Measurements from ENCODE around the gene AKAP14.
"Not testable (repeated sequence)": the region's sequence is repeated elsewhere in the genome, so short reads cannot be mapped to it uniquely, and the experiment has no call there.

The AKAP14 gene

DNA sequence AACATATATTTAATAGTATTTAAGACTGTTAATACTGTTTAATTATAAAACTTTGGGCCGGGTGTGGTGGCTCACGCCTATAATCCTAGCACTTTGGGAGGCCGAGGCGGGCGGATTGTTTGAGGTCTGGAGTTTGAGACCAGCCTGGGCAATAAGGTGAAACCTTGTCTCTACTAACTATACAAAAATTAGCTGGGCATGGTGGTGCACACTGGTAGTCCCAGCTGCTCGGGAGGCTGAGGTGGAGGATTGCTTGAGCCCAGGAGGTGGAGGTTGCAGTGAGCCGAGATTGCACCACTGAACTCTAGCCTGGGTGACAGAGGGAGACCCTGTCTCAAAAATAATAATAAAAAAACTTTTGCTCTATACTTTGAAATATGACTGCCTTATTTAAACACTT, 26.7 kb downstream of the AKAP14 start:
- DNase-seq (ENCODE audit: low spot score), result not testable (repeated sequence)

DNA sequence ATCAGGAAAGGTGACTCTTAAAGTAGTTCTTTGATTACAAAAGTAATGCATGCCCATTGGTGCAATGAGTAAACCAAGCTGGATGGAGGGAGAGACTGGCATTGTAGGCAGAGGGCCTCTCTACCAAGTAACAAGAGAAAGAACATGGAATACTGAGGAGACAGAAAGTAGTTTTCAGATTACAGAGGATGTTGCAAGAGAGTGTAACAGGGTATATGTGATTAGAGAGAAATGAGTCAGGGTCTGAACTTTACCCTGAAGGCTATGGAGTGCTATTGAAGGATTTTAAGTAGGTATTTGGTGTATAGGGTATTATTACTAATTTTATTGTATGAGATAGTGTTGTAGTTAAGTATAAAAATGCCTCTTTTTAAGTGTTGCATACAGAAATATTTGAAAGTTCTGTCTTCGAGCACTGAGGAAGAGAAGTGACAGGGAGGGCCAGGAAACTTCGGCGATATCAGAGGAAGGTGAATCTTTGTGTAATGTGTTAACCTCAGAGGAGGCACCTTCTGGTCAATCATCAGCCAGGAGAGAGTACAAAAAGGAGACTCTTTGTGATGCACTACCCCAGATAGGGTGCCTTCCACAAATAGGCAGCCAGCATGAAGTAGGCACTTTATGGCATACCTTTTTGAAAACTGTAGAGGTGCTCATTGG, 39.7 kb downstream of the AKAP14 start:
- DNase-seq (ENCODE audit: low spot score), result no peak

DNA sequence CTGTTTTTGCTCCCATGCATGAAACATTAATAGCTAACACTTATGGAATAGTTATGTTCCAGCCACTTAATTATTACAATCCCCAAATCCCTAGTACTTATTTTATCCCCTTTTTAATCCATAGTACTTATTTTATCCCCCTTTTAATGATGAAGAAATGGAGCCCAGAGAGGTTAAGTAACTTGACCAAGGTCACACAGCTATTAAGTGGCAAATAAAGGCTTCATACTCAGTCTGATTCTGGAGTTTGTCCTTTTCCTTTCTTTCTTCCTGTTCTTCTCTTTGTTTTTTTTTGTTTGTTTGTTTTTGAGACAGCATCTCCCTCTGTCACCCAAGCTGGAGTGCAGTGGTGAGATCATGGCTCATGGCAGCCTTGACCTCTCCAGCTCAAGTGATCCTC, 45.6 kb downstream of the AKAP14 start:
- DNase-seq (ENCODE audit: low spot score), result no peak

DNA sequence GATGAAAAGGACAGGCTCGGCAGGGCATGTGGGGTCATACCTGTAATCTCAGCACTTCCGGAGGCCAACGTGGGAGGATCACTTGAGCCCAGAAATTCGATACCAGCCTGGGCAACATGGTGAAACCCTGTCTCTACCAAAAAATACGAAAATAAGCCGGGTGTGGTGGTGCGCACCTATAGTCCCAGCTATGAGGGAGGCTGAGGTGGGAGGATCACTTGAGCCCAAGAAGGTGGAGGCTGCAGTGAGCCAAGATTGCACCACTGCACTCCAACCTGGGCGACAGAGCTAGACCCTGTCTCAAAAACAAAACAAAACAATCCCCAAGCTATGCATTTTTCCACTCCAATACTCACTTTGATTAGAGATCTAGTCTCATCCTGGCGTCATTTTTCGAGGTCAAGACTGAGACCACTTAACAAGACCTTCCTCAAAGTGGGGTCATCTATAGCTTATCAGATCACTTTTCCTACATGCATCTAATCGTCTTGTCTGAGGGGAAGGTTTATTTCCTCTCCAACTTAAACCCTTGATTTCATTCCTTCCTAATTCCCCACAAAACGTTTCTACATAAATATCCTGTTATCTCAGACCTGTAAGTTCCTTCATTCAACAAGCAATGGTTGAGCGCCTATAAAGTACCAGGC, 46.6 kb downstream of the AKAP14 start:
- DNase-seq (ENCODE audit: low spot score), result no peak

DNA sequence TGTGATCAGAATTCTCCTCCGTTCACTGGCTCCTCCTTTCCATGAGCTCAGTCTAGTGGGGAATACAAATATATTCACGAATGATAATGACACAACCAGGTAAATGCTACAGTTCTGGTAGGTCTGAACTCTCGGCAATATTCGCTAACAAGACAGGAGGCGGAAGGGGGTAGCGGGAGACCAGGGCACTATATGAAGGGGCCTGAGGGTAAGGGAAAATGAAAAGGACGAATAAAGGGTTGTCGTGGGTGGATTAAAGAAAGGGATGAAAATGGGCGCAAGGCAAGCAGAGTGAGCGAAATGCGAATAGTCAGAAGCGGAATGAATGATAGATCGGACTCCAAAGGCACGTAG, 47.1 kb downstream of the AKAP14 start:
- DNase-seq (ENCODE audit: low spot score), result no peak

DNA sequence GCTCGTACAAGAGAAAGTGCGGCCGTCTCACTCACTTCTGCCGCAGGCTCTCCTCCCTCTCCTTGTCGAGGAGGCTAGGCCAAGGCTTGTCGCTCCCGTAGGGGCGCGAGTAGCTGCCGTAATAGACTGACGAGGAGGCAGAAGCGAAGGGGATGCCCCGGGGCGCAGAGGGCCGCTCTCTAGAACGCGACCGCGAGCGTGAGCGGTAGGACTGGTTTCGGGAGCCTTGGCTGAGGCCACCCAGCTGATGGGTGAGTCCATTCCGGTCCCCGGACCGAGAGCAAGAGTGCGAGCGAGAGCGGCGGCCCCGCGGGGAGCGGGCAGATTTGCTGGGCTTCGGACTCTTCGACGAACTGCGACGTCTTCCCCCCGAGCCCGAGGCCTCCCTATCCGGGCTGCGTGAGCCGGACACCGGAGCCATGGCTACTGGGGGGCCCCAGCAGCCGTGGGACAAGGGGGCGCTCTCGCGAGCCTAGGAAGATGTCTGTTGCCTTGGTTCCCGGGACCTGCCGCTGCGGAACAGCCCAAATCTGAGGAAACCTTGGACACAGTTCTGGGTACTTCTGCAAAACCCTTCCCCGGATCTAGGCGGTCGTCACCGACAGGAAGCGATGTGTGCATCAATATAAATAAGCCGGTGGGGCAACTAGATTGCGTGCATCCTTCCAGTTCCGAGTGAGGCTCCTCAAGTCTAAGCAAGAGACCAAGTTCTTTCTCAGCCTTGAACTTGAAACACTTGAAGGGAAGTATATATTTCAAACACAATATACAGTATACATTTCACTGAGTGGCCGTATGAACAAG, 47.7 kb downstream of the AKAP14 start, which contains the start of gene NKAP:
TSS of gene NKAP (minus strand) at position 567 of the 804 bp plus-strand sequence. CDS start at position 421, 146 bp downstream.
- DNase-seq (ENCODE audit: low spot score), result peak; percentile 78

DNA sequence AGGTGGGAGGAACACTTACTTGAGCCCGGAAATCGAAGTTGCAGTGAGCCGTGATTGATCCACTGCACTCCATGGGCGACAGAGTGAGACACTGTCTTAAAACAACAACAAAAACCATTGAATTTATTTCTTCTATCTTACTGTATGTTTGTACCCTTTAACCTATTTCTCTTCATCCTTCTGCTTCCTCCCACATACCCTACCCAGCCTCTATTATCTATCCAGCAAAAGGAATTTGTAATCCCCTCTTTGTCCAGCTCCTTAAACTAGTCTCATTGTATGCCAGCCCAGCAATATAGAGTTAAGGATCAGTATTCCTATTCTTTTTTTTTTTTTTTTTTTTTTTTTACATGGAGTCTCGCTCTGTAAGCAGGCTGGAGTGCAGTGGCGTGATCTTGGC, 49.8 kb downstream of the AKAP14 start:
- no peak for DNase-seq (ENCODE audit: low spot score)

DNA sequence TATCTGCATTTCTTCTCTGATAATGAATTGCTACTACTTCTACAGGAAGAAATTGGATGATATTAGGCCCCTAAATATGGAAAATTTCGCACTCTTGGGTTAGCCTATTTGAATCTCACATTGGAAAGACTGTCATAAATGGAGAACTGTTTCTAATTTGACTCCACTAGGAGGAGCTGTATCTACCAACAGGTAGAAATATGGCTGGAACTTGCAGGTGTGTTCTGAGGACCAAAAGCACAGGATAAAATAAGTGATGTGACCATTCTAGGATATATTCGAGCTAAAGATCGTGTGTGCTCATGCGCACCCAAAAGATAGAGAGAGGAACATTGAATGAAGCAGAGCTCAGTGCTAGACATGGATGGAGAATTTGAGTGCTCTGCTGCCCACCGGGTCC, 52.7 kb downstream of the AKAP14 start:
- DNase-seq (ENCODE audit: low spot score), result no peak

DNA sequence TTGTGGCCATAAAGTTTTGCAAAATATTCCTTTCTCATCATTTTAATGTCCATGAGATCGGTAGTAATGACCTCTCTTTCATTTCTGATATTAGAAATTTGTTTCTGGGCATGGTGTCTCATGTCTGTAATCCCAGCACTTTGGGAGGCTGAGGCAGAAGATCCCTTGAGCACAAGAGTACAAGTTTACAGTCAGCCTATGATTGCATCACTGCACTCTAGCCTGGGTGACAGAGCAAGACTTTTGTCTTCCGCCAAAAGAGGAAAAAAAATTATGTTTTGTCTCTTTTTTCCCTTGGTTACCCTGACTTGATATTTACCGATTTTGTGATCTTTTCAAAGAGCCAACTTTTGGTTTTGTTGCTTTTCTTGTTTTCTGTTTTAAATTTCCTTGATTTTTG, 58.7 kb downstream of the AKAP14 start:
- no peak for DNase-seq (ENCODE audit: low spot score)

DNA sequence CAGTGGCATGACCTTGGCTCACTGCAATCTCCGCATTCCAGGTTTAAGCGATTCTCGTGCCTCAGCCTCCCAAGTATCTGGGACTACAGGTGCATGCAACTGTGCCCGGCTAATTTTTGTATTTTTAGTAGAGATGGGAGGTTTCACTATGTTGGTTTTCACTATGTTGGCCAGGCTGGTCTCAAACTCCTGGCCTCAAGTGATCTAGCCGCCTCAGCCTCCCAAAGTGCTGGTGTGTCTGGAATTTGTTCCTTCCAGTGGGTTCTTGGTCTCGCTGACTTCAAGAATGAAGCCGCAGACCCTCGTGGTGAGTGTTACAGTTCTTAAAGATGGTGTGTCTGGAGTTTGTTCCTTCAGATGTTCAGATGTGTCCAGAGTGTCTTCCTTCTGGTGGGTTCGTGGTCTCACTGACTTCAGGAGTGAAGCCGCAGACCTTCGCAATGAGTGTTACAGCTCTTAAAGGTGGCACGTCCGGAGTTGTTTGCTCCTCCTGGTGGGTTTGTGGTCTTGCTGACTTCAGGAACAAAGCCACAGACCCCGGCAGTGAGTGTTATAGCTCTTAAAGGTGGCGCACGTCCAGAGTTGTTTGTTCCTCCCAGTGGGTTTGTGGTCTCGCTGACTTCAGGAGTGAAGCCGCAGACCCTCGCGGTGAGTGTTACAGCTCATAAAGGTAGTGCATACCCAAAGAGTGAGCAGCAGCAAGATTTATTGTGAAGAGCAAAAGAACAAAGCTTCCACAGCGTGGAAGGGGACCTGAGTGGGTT, 60.3 kb downstream of the AKAP14 start:
- not testable (repeated sequence) for DNase-seq (ENCODE audit: low spot score)

DNA sequence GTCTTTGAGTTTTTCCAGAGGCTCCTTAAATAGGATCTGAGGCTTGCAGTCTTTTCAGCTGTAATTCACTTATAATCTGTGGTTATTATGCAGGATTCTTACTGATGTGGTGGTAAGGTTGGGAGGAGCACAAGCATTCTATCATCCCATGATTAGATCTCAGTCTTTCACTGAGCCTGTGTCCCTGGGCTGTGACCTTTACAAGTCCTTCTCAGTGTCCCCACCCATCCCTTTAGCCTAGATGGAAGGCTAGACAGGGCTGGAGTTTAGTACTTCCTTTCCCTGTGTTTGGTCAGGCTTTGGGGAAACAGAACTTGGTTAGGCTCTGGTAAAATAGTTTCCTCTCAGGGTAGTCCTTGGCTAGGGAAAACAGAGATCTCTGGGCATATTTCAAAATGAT, 64.9 kb downstream of the AKAP14 start:
- no peak for DNase-seq (ENCODE audit: low spot score)

DNA sequence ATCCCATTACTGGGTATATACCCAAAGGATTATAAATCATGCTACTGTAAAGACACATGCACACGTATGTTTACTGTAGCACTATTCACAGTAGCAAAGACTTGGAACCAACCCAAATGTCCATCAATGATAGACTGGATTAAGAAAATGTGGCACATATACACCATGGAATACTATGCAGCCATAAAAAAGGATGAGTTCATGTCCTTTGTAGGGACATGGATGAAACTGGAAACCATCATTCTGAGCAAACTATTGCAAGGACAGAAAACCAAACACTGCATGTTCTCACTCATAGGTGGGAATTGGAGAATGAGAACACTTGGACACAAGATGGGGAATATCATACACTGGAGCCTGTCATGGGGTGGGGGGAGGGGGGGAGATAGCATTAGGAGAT, 71.1 kb downstream of the AKAP14 start:
- DNase-seq (ENCODE audit: low spot score), result not testable (repeated sequence)

Measured in LoVo (cell line).